ENCODE results near the gene CD3E.
"Not testable (repeated sequence)": the region's sequence is repeated elsewhere in the genome, so short reads cannot be mapped to it uniquely, and the experiment has no call there.

Gene CD3E

GRCh38 chr11:118291477-118292135 is 12.9 kb upstream of the CD3E start:
- DNase-seq: no peak

- no peak for DNase-seq
Observed at GRCh38 chr11:118294053-118294452, 10.5 kb upstream of the CD3E start.

- DNase-seq: no peak
Observed at GRCh38 chr11:118295199-118295598, 9.3 kb upstream of the CD3E start.

- DNase-seq: no peak
Observed at GRCh38 chr11:118295815-118296454, 8.6 kb upstream of the CD3E start.

GRCh38 chr11:118301600-118302195 is 2.8 kb upstream of the CD3E start:
- no peak for DNase-seq

DNA sequence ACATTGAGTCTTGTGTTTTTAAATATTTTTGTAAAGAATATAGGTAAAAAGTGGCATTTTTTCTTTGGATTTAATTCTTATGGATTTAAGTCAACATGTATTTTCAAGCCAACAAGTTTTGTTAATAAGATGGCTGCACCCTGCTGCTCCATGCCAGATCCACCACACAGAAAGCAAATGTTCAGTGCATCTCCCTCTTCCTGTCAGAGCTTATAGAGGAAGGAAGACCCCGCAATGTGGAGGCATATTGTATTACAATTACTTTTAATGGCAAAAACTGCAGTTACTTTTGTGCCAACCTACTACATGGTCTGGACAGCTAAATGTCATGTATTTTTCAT is 333 bp upstream of the CD3E start:
- no peak for DNase-seq

DNA sequence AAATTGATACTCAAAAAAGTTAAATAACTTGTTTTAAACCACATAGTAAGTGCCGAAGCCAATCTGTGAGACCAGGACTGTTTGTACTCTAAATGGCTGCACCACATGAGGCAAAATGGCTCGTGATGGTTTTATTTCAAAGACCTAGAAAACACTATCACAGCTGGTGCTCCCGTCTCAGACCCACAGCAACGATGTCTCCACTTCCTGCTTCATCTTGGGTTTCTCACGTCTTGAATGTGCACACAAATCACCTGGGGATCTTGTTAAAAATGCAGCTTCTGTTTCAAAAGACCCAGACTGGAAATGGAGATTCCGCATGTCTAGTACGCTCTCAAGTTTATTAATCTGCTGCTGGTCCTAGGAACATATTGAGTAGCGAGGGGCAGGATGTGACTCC is 1.2 kb downstream of the CD3E start:
- DNase-seq: no peak

DNA sequence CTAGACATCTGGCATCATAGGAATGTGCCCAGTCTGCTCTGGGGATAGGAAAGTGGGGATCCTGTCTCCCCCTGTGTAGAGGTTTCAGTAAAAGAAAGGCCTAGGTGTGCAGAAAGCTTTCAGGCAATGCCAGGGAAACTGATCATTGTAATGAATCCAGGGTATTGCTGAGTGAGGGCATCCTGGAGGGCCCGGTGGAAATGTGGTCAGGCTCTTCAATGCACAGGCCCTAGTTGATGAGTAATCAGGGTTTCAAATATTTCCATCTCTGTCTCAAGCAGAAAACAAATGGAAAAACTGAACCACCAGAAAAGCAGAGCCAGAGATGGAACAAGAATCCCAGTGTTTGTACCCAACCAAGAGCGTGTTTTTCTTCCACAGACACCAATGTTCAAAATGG is 2.0 kb downstream of the CD3E start:
- no peak for DNase-seq

DNA sequence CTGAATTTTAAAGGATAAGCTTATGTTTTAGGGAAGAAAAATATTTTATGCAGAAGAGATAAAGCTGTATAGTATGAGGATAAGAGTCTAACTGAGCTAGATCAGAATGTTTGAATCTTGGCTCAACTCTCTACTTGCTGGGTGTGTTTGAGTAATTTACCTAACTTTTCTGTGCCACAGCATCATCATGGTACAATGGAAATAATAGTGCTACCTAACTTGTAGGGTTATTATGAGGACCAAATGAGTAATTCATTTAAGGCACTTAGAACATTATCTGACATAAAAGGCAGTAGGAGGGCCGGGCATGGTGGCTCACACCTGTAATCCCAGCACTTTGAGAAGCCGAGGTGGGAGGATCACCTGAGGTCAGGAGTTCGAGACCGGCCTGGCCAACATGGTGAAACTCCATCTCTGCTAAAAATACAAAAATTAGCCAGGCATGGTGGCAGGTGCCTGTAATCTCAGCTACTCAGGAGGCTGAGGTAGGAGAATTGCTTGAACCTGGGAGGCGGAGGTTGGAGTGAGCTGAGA is 4.5 kb downstream of the CD3E start:
- not testable (repeated sequence) for DNase-seq

GRCh38 chr11:118310271-118310670 is 5.7 kb downstream of the CD3E start:
- no peak for DNase-seq

GRCh38 chr11:118310781-118311485 is 6.4 kb downstream of the CD3E start:
- DNase-seq: no peak

DNA sequence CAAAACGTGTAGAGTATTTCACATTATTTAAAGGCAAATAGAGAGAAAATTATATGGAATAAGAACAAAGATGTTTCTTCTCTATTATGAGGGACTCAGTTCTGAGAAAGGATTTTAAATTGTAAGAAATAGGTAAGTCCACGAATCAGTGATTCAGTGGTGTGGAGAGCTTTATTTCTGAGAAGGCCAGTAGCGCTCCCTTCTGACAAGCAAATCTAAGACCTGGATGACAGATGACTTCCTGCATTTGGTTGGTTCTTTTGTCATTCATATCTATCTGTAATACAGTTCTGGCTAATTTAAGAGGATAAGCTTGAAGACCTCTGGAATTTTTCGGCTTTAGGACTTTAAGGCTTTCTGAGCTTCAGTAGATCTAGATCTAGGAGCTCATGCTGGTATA is 7.0 kb downstream of the CD3E start:
- no peak for DNase-seq

- DNase-seq: no peak
Observed at GRCh38 chr11:118312328-118312727, 7.8 kb downstream of the CD3E start.

- no peak for DNase-seq
Observed at GRCh38 chr11:118313242-118313641, 8.7 kb downstream of the CD3E start.

- DNase-seq: no peak
Observed at GRCh38 chr11:118314988-118315411, 10.5 kb downstream of the CD3E start.

GRCh38 chr11:118318124-118318523 is 13.6 kb downstream of the CD3E start:
- no peak for DNase-seq

GRCh38 chr11:118318581-118319336 is 14.2 kb downstream of the CD3E start:
- no peak for DNase-seq

DNA sequence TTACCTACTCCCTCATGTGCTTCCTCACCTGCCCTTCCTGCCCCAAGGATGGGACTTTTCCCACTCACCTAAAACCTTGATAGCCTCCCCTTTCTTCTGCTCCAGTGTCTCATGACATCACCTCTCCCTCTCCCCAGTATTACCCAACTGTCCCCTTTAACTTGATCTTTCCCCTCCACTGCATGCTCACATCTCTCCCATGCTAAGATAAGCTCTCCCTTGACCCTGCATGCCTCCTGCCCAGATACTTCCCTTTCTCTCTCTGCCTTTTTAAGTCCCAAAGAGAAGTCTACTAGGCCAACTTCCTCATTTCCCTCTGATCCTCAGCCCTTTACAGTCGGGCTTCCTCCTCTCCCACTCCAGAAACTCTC is 14.8 kb downstream of the CD3E start:
- DNase-seq: no peak

DNA sequence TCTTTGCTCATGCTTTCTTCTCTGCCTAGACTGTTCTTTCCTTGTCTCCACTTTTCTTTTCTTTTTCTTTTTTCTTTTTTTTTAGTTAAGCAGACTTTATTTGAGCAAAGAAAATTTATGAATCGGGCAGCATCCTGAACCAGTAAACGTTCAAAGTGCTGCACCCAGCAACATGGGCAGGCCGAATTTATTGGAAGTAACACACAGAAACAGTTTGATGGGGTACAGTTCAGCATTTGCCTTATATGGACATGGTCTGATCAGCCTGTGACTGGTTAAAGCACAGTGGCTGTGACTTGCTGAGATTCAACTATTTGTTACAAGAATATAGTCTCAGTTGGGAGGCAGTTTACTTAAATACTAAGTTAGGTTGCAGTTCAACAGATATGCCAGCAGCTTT is 16.0 kb downstream of the CD3E start:
- no peak for DNase-seq

DNA sequence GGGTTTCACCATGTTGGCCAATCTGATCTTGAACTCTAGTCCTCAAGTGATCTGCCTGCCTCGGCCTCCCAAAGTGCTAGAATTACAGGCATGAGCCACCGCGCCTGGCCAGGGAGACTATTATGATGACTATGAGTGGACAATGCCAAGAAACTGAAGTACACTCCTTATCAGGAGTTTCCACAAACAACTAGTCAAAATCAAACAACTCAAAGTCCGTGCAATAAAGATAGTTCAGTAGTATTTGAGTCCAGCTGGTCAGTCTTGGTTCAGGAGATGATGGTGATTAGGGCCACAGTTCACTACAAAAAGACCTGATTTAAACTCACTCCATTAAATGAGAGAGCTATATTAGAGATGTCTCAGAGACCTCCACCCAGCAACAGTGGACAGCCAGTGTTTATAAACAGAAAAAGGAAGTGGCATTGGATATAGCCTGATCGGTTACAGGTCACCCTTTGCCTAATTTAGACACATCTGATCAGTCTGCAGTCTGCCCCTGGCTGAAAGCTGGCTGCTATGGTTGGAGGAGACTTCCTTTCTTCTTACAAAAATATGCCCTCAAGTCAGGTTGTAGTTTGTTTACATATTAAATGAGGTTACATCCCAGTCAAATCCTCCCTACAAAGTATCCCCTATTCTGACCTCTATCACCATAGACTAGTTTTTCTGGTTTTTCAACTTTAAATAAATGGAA is 17.0 kb downstream of the CD3E start:
- no peak for DNase-seq

DNA sequence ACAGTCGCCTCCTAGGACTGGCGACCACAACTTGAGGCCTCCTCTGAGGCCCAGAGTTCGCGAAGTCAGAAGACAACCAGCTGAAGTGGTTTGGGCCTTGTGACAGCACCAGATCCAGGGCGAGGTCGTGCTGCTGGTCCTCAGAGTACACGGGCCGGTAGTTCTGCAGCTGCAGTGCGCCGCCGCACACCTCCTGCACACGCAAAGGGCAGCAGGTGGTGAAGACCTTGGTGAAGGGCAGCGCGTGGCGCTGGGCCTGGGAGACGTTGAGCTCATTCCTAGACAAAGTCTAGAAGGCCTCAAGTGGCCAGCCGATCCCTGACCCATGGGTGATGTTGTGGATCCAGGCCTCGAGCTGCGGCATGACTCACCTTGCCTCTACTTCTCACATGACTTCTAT is 18.2 kb downstream of the CD3E start:
- no peak for DNase-seq

- no peak for DNase-seq
Observed at GRCh38 chr11:118325283-118325682, 20.8 kb downstream of the CD3E start.
